ENCODE data around the gene CDK5RAP2. TPM values are rescaled to one million over a fixed set of nuclear protein-coding genes. Genes with fewer than 3 reads are reported as not detected.

Gene CDK5RAP2
- total and polyA plus RNA-seq, 9 of the 15 experiments (the other 6 are each of a cell fraction or from before 2014, with no cell fraction given): 19.9 to 68.8 (median 42.2) TPM

GRCh38 chr9:120410925-120411501 is 169.0 kb downstream of the CDK5RAP2 start:
- ATAC-seq (no peak), DNase-seq (ENCODE audit: extremely low read depth in 1 of 4, low spot score in 3 of 4) (no peak), FAIRE-seq (no peak)
- ChIA-PET POLR2A (interaction anchor here (2.1 kb wide), 1 partner anchor 10 kb away, joined by 7 read pairs; no protein-coding TSS in a partner anchor), CTCF (ENCODE audit: low intra/inter-chr PET ratio) (no interaction called here)
- Histone ChIP-seq H3K79me2 (ENCODE audit: control insufficient read depth, insufficient read depth, low read length) (no peaks in the 10 kb centered on the region), H3K4me3 (no peak overlapping the region), H3K4me1 (replicated peaks in 1 of 2; ENCODE audit: control insufficient read depth in 2 of 2, insufficient read depth in 2 of 2, low read length in 2 of 2) (no peaks in the 10 kb centered on the region), H3K27ac (ENCODE audit: extremely low read depth, low read depth, low read length) (no peak overlapping the region), H3K27me3 (ENCODE audit: control insufficient read depth in 2 of 2, insufficient read depth in 2 of 2, low read length in 2 of 2) (no peaks in the 10 kb centered on the region; a peak in 1 of 5 replicates), H4K20me1 (replicated peaks; ENCODE audit: control insufficient read depth, insufficient read depth, low read length) (no peaks in the 10 kb centered on the region), H3K9me3 (replicated peaks; ENCODE audit: control insufficient read depth, insufficient read depth, low read depth, low read length) (no peaks in the 10 kb centered on the region), H3K36me3 (ENCODE audit: control insufficient read depth, insufficient read depth, low read length) (peaks cover 91% of the 10 kb centered on the region), H3K4me2 (ENCODE audit: insufficient read depth, low read length) (no peak overlapping the region), H3K9me1 (ENCODE audit: control insufficient read depth, insufficient read depth, low read length) (no peaks in the 10 kb centered on the region), H3K9ac (ENCODE audit: insufficient read depth in 1 of 2, low read depth in 2 of 2, low read length in 2 of 2) (no peak overlapping the region), H2AFZ (ENCODE audit: low read depth, low read length) (no peak overlapping the region)
- TF ChIP-seq CUX1 (CRISPR knock-in tag; IDR thresholded peaks at IDR 0.05): no peak
- WGBS (ENCODE audit: insufficient coverage, low coverage, missing lambda C conversion rate): 90% methylated on average over 3 of the region's 3 CpGs
- intact Hi-C loops (cut with micrococcal nuclease) (no loop called here), in situ Hi-C loops (cut with MboI) (no loop called here)
- BruUV-seq (replicated peaks): no TSS peak

Measured in K562 (cell line).